Measurements from ENCODE around the gene SLC16A8.
A peak's percentile ranks its signal among the peaks of the same experiment; 100 is the strongest.

The SLC16A8 gene

GRCh38 chr22:38072322-38073149, 11.4 kb downstream of the SLC16A8 start:
- no peak for DNase-seq (ENCODE audit: low read depth)

DNA sequence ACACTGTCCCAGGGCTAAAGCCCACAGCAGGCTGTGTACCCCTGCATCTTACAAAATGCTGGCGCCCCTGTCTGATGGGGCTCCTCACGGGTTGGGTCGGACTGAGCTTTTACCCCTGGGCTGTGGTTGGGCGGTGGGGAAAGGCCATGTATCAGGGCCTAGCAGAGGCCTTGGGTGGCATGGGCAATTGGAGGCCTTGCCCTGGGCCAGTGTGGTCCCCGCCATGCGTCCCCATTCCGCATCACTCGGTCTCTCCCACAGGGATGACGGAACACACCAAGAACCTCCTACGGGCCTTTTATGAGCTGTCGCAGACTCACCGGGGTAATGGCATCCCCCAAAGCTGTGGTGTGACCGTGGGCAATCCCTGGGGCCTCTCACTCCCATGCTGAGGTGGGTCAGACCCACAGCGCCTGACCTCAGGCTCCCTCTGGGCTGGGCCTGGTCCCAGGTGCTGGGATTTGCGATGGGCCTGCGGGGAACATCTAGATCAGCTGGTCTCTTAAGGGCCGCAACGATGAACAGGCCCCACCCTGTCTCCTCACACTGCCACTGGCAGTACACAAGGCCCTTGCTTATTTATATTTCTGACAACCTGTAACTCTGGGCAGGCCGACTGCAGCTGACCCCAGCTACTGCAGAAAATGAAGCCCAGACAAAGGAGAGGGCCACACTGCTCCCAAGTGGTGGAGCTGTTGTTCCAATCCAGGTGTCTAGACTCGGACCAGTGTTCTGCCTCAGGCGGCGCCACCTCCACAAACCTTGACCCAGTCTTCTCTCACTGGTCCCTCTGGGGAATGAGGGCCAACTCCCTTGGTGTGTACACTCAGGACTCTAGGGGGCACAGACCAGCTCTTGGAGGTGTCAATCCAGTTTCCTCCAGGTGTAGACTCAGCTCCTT, 12.3 kb downstream of the SLC16A8 start:
- DNase-seq (ENCODE audit: low read depth) = no peak

DNA sequence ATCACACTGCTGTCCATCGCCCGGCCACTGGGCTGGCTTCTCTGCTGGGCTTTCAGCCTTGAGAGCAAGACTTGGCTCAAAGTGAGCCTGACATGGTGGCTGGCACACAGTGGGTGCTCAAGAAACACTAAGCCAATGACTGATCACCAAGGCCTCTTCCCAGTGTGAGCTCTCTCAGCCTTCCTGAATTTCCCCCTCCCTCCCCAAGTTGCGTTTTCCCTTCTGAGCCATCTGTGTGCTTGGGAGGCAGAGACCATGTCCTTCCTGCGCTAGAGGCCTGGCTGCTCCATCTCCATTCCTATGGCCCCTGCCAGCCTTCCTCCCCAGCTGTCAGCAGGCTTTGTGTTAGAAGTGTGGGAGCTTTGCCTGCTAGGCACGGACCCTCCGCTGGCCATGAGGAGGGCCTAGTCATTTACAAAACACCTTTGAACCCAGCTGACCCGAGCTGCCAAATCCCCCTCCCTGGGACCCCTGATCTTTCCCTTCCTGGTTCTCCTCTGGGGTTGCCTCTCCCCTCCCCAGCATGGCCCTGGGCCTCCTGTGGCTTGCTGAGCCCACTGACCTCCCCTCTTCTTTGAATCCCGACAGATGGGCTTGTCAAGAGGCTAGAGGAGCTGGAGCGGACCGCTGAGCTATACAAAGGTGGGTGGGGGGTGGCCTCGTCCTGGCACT, 13.6 kb downstream of the SLC16A8 start:
- no peak for DNase-seq (ENCODE audit: low read depth)

DNA sequence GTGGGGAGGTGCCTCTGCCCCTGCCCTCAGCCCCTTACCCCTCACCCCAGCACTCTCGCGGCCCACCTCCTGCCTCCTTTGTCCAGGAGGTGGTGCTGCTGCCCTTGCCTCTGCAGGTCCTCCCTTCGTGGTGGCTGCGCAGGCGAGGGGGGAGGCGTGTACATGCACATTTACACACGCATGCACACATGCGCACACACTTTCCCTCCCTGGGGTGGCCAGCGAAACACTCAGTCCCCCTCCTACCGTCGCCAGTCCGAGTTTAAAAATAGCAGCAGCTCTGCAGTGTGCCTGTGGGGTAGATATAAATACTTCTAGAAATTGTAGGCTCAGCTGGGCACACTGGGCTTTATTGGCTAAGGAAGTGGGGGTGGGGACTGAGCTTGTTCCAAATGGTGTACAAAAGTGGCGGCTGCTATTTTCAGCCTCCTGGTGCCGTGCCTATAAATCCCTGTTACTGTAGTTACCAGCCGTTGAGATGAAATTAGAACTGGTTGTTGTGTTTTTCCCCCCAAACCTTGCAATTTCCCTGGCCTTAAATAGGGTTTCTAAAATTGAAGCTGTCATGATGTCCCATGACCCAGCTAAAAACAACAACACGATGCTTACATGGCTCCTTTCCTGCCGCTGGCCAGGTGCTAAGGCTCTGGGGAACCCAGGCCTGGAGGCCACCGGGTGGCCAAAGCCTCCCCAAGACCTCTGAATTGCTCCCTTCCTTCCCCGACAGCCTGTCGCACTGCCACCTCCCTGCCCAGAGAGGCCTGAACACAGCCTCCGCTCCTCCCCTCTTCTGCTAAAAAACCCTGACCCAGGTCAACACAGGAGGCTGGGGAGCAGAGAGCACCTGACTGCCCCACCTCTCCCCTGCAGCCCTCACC, 14.4 kb downstream of the SLC16A8 start:
- DNase-seq (ENCODE audit: low read depth) = peak; percentile 41

DNA sequence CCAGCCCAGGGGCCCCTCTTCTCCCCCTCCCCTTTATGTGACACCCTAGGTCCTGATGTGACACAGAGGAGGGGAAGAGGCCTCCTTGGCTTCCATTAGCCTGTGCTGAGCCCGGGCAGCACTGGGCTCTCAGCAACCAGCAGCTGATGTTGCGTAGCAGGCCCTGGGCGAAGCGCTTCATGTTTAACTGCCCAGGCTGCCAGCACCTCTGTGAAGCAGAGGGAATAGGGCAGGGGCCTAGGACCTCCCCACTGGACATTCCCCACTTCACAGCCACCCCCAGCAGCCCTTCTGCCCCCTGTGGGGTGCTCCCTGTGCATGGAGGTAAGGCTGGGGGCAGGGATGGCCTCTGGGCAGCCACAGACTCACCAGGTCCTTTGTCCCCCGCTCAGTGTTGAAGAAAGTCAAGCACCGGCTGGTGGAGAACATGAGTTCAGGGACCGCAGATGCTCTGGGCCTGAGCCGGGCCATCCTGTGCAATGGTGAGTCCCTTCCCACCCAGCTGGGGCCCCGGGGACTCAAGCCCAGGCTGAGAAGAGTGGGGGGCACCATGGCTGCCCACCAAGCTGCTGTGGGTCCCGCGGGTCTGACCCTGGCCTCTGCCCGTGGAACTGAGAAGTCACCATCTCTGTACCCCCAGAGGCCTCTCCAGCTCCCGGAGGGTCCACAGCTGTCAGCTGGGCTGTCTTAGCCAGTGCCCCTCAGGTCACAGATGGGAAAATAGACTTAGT, 15.2 kb downstream of the SLC16A8 start:
- no peak for DNase-seq (ENCODE audit: low read depth)

DNA sequence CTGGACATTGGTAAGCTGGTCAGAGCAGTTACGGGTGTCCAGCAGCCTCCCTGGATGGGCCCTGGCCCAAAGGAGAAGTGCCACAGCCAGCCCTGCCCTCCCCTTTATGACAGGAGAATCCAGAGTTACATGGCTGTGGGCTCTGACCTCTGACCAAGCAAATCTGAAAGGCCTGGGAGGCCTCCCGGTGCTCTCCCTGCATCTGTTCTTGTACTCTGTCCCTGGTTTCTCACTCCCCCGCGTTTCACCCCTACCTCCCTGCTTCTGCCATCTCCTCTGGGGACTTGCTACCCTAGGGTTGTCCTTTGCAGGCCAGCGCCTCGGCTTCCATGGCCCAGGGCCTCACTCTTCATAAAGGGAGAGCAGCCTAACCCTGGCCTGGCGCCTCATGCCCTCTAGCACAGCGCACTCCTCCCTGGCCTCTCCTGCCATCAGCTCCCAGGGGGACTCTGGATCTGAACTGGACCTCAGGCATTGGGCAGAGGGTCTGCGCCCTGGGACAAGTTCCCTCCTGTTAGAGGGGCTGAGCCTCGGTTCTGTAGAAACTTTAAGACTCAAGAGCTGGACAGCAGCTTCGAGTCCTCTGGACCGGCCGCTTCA, 16.1 kb downstream of the SLC16A8 start:
- DNase-seq (ENCODE audit: low read depth) = no peak

DNA sequence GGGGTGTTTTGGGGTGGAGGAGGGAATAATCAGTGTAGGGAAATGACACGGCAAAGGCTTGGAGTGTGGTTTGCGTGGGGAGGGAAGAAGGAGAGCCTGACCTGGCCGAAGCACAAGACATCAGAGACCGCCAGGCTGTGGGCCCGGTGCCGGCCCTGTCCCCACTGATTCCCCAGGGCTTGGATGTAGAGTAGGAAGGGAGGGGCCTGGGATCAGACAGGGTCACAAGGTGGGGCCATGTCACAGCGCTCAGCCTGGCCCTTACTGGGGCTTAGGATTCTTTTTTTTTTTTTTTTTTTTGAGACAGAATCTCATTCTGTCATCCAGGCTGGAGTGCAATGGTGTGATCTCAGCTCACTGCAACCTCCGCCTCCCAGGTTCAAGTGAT, 17.0 kb downstream of the SLC16A8 start:
- no peak for DNase-seq (ENCODE audit: low read depth)

GRCh38 chr22:38066381-38067027, 17.5 kb downstream of the SLC16A8 start:
- no peak for DNase-seq (ENCODE audit: low read depth)

DNA sequence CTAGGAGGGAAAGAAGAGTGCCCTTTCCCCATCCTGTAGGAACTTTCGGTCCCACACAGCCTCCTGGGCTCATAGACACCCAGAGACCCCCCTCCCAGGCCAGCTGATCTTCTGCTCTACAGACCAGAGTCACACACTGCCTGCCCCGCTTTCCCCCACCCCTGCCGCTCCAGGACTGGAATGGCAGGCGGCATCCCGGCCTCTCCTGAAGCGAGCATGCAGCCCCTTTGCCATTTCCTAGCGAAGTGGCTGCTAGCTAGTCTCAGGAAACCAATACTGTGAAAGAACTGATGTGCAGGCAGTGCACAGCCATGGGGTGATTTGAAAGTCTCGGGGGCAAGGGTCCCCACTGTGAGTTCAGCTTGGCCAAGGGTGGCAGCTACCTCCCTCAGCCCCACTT, 18.4 kb downstream of the SLC16A8 start:
- DNase-seq (ENCODE audit: low read depth) = no peak

- no peak for DNase-seq (ENCODE audit: low read depth)
Measured at GRCh38 chr22:38062791-38063190, 21.2 kb downstream of the SLC16A8 start.

GRCh38 chr22:38056969-38057891, 26.8 kb downstream of the SLC16A8 start, which contains the start of gene PICK1:
PICK1 (plus strand) TSS chr22:38057404; CDS start chr22:38057810, 406 bp downstream.
- DNase-seq (ENCODE audit: low read depth) = peak; percentile 56

DNA sequence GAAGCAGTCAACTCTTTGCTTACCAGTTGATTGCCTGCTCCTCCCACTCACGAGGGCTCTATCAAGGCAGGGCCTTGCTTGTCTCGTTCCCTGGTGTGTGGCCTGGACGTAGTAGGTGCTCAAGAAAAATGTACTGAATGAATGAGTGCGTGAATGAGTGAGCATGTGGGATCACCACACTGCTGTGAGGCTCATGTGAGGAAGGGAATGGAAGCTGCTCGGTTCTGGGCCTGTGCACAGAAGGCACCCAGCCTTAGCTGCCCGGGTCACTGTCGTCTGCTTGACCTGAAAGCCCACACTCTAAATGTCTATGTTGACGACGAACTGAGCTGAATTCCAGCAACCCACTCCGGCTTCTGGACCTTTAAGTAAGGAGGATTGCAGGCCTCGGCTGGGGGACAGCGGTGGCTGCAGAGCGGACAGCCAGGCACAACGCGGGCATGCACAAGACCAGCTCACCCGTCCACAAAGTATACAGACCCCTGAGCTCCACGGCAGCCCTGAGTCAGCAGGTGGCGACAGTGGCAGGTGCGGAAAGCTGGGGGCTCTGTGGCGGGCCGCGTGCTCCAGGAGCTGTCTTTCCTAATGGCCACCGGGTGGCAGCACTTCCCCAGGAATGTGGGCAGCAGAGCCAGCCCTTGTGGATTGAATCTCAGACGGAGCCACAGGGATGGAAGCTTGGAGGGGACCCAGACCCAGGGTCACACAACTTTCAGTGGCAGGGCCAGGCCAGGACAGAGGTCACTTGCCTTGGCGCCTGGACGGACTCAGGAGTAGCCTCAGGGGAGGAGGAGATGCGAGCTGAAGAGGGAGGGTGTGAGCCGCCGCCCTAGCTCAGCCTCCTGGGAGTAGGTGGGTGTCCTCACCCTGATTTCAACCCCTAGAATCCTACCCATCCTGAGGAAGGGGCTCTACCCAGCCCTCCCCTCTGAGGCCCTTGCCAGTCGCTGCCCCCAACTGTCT, 31.8 kb downstream of the SLC16A8 start:
- no peak for DNase-seq (ENCODE audit: low read depth)

DNA sequence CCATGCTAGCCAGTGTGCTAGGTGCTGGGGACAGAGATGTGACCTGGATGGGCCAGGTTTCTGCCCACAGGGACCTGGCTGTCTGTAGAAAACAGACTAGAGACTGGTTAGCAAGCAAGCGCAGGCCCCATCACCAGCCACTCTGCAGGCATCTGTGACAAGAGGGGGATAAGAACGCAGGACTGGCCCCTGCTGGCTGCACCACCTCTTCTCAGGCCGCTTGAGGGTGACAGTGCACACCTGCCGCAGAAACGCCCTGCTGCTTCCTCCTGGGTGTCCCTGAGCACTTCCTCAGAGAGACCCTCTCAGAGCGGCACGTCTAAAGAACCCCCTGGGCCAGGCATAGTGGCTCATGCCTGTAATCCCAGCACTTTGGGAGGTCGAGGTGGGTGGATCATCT, 32.7 kb downstream of the SLC16A8 start:
- no peak for DNase-seq (ENCODE audit: low read depth)

GRCh38 chr22:38050720-38051119, 33.3 kb downstream of the SLC16A8 start:
- no peak for DNase-seq (ENCODE audit: low read depth)

- no peak for DNase-seq (ENCODE audit: low read depth)
Measured at GRCh38 chr22:38049812-38050619, 34.0 kb downstream of the SLC16A8 start.

- no peak for DNase-seq (ENCODE audit: low read depth)
Measured at GRCh38 chr22:38046070-38046748, 37.8 kb downstream of the SLC16A8 start.

Measured in non-pigmented ciliary epithelial cell (primary cell).